Vagina (tissue), 2 donors: Measurements from ENCODE around the gene RAET1L.

ENCODE experiments used
- POLR2A ChIP-seq, 2 donors: fragments of 450-650 bp; IDR thresholded peaks; one replicate each; pipeline ENCODE4 v1.6.1; 2017; ENCODE audit warnings: antibody characterized with exemption in 2 of 2, mild to moderate bottlenecking in 2 of 2, moderate library complexity in 2 of 2
- POLR2AphosphoS5 ChIP-seq, 2 donors: sonication (generic); formaldehyde crosslinking; IDR thresholded peaks; one replicate each; pipeline ENCODE4 v1.9.0; 2017; ENCODE audit warnings: antibody characterized with exemption in 2 of 2, mild to moderate bottlenecking in 2 of 2, low read depth in 1 of 2; ENCODE audit not compliant: insufficient read depth in 1 of 2
- TF ChIP-seq, protein P1 (sequence below), 3 experiments: fragments of 450-650 bp in 2 of 3; fragments of 200-600 bp in 1 of 3; sonication (generic) in 1 of 3; IDR thresholded peaks; one replicate each; pipeline ENCODE4 v1.5.1; 2017 to 2019; ENCODE audit warnings: antibody characterized with exemption in 3 of 3, mild to moderate bottlenecking in 2 of 3, moderate library complexity in 2 of 3

DNA sequence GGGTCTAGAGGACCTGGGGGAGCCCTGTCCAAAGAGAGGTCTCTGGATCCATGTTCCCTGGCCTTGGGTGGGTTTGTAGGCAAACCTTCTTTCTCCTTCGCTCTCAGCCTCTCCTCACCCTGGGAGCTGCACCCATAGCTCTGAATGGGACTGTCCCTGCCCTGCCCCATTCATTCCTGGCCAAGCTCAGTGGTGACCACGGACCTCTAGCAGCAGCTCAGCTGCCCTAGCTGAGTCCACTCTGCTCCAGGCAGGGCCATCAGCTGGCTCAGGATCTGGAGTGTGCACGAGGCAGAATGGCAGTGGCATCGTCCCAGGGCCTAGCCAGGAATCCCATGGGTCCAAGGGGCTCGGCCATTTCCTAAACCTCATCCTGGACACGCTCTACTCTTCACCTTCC is 38.3 kb upstream of the RAET1L start:
- TF ChIP-seq, protein P1, sequence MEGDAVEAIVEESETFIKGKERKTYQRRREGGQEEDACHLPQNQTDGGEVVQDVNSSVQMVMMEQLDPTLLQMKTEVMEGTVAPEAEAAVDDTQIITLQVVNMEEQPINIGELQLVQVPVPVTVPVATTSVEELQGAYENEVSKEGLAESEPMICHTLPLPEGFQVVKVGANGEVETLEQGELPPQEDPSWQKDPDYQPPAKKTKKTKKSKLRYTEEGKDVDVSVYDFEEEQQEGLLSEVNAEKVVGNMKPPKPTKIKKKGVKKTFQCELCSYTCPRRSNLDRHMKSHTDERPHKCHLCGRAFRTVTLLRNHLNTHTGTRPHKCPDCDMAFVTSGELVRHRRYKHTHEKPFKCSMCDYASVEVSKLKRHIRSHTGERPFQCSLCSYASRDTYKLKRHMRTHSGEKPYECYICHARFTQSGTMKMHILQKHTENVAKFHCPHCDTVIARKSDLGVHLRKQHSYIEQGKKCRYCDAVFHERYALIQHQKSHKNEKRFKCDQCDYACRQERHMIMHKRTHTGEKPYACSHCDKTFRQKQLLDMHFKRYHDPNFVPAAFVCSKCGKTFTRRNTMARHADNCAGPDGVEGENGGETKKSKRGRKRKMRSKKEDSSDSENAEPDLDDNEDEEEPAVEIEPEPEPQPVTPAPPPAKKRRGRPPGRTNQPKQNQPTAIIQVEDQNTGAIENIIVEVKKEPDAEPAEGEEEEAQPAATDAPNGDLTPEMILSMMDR (IDR thresholded peaks at IDR 0.05): no peak
- TF ChIP-seq POLR2AphosphoS5 (IDR thresholded peaks at IDR 0.05; ENCODE audit: insufficient read depth in 1 of 2, low read depth in 1 of 2): no peak
- no peak for TF ChIP-seq POLR2A (IDR thresholded peaks at IDR 0.05)
